Natural killer cell (primary cell): ENCODE measurements around the gene LZTR1. TPM values are rescaled to one million over a fixed set of nuclear protein-coding genes. Genes with fewer than 3 reads are reported as not detected.
A peak's percentile ranks its signal among the peaks of the same experiment; 100 is the strongest.

ENCODE experiments used
- ATAC-seq, 3 donors: fragments of 150-1000 bp in 2 of 3; fragments of 200-7000 bp in 1 of 3; cut with Tn5 transposase; 1 replicate in 1 of 3; 2 replicates in 2 of 3; pipeline ENCODE4 v1.10.0; 2021; ENCODE audit warnings: mild to moderate bottlenecking in 2 of 3, moderate library complexity in 2 of 3
- DNase-seq, 2 donors: peaks; one replicate each; pipeline versions ENCODE4 v3.0.0 to v3.0.0-alpha.2; 2013 to 2021; ENCODE audit warnings: mixed read lengths in 1 of 2
- H3K27ac ChIP-seq: one replicate; pipeline ENCODE4 v1.5.1; 2013; ENCODE audit warnings: mild to moderate bottlenecking, low read length
- H3K27me3 ChIP-seq: one replicate; pipeline ENCODE4 v1.6.1; 2013; ENCODE audit warnings: low read length; ENCODE audit not compliant: control insufficient read depth, insufficient read depth
- H3K36me3 ChIP-seq: one replicate; pipeline ENCODE4 v1.6.1; 2013; ENCODE audit warnings: low read length; ENCODE audit not compliant: control insufficient read depth, insufficient read depth
- H3K4me1 ChIP-seq: one replicate; pipeline ENCODE4 v1.6.1; 2013; ENCODE audit warnings: low read length; ENCODE audit not compliant: control insufficient read depth, insufficient read depth
- H3K4me3 ChIP-seq: one replicate; pipeline ENCODE4 v1.5.1; 2013; ENCODE audit warnings: low read length
- H3K9me3 ChIP-seq: one replicate; pipeline ENCODE4 v1.6.1; 2013; ENCODE audit warnings: low read length; ENCODE audit not compliant: control insufficient read depth, insufficient read depth
- H3K27ac Mint-ChIP-seq, 2 donors: one replicate each; pipeline ENCODE4 v1.8.0; 2022; ENCODE audit warnings: mild to moderate bottlenecking in 2 of 2, mixed read lengths in 2 of 2, moderate library complexity in 1 of 2
- H3K27me3 Mint-ChIP-seq, 2 donors: one replicate each; pipeline ENCODE4 v1.8.0; 2022; ENCODE audit warnings: low read depth in 2 of 2, mixed read lengths in 2 of 2
- H3K36me3 Mint-ChIP-seq: one replicate; pipeline ENCODE4 v1.8.0; 2022; ENCODE audit warnings: mixed read lengths
- H3K4me1 Mint-ChIP-seq, 2 donors: one replicate each; pipeline ENCODE4 v1.8.0; 2022; ENCODE audit warnings: mixed read lengths in 2 of 2
- H3K4me3 Mint-ChIP-seq: one replicate; pipeline ENCODE4 v1.8.0; 2022; ENCODE audit warnings: mild to moderate bottlenecking, moderate library complexity, mixed read lengths
- H3K9me3 Mint-ChIP-seq, 2 donors: one replicate each; pipeline ENCODE4 v1.8.0; 2022; ENCODE audit warnings: mixed read lengths in 2 of 2
- WGBS: methylation state at CpG from one replicate; pipeline ENCODE4 v1.1.7; 2013; ENCODE audit warnings: missing lambda C conversion rate; ENCODE audit not compliant: insufficient coverage; 5-methylcytosine and 5-hydroxymethylcytosine counted together
- intact Hi-C: fragments of 100-400 bp; cut with micrococcal nuclease; formaldehyde crosslinking; loops from one replicate; pipeline ENCODE4 v1.14.2; 2022
- total RNA-seq, 4 donors: library from RNA; stranded (reverse); fragments of 120-200 nt in 1 of 4; gene quantifications; one replicate each; pipeline versions ENCODE4 v1.2.3 to v1.2.4, GENCODE V29; 2013 to 2022
- TF ChIP-seq, protein P1 (sequence below): fragments of 200-600 bp; IDR thresholded peaks from one replicate; pipeline ENCODE4 v1.8.0; 2022; ENCODE audit warnings: antibody characterized with exemption

LZTR1 gene
- total RNA-seq, 3 donors from 2014 or later (not counting 1 experiment from before 2014, with no cell fraction given) = 71.9 to 85.0 (median 82.0) TPM

- intact Hi-C loops = no loop called here
- Histone ChIP-seq H3K36me3 (peaks cover 22% of the 10 kb centered on the region), H3K9me3 (no peaks in the 10 kb centered on the region), H3K4me1 (peaks cover 22% of the 10 kb centered on the region), H3K27me3 (no peaks in the 10 kb centered on the region), H3K4me3 (peak overlapping the region; percentile 65), H3K27ac (no peak overlapping the region)
- Mint-ChIP-seq H3K27ac (peak overlapping the region in 1 of 2 donors; percentile 82), H3K4me1 (peaks cover 8 to 16% of the 10 kb centered on the region in 2 donors), H3K9me3 (no peaks in the 10 kb centered on the region), H3K36me3 (no peaks in the 10 kb centered on the region), H3K4me3 (peak overlapping the region; percentile 89), H3K27me3 (no peaks in the 10 kb centered on the region)
- 65% methylated on average over 27 of the region's 27 CpGs for WGBS
- ATAC-seq = peak in 1 of 3 donors; percentile 7
- no peak for DNase-seq
- TF ChIP-seq, protein P1, sequence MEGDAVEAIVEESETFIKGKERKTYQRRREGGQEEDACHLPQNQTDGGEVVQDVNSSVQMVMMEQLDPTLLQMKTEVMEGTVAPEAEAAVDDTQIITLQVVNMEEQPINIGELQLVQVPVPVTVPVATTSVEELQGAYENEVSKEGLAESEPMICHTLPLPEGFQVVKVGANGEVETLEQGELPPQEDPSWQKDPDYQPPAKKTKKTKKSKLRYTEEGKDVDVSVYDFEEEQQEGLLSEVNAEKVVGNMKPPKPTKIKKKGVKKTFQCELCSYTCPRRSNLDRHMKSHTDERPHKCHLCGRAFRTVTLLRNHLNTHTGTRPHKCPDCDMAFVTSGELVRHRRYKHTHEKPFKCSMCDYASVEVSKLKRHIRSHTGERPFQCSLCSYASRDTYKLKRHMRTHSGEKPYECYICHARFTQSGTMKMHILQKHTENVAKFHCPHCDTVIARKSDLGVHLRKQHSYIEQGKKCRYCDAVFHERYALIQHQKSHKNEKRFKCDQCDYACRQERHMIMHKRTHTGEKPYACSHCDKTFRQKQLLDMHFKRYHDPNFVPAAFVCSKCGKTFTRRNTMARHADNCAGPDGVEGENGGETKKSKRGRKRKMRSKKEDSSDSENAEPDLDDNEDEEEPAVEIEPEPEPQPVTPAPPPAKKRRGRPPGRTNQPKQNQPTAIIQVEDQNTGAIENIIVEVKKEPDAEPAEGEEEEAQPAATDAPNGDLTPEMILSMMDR = no peak
Measured at GRCh38 chr22:20956258-20957101, 25.6 kb upstream of the LZTR1 start.

GRCh38 chr22:20957102-20957682 lies 24.9 kb upstream of the LZTR1 start:
- Histone ChIP-seq H3K4me3 (peak overlapping the region; percentile 65), H3K4me1 (peaks cover 22% of the 10 kb centered on the region), H3K27ac (no peak overlapping the region), H3K36me3 (peaks cover 15% of the 10 kb centered on the region), H3K27me3 (no peaks in the 10 kb centered on the region), H3K9me3 (no peaks in the 10 kb centered on the region)
- TF ChIP-seq, protein P1 = no peak
- Mint-ChIP-seq H3K27me3 (no peaks in the 10 kb centered on the region), H3K36me3 (no peaks in the 10 kb centered on the region), H3K4me1 (peaks cover 8 to 21% of the 10 kb centered on the region in 2 donors), H3K4me3 (peak overlapping the region; percentile 89), H3K9me3 (no peaks in the 10 kb centered on the region), H3K27ac (peak overlapping the region in 1 of 2 donors; percentile 82)
- ATAC-seq (peak in 2 of 3 donors; percentile 35 to 37), DNase-seq (no peak)
- 2% methylated on average over 59 of the region's 59 CpGs for WGBS
- intact Hi-C loops = no loop called here

- Mint-ChIP-seq H3K36me3 (no peaks in the 10 kb centered on the region), H3K27ac (peak overlapping the region in 1 of 2 donors; percentile 82), H3K27me3 (no peaks in the 10 kb centered on the region), H3K4me1 (peaks cover 8 to 22% of the 10 kb centered on the region in 2 donors), H3K4me3 (peak overlapping the region; percentile 89), H3K9me3 (no peaks in the 10 kb centered on the region)
- 4% methylated on average over 32 of the region's 32 CpGs for WGBS
- intact Hi-C loops = no loop called here
- no peak overlapping the region for H3K27ac ChIP-seq
- H3K9me3 ChIP-seq = no peaks in the 10 kb centered on the region
- no peaks in the 10 kb centered on the region for H3K27me3 ChIP-seq
- TF ChIP-seq, protein P1 = no peak
- H3K36me3 ChIP-seq = peaks cover 9% of the 10 kb centered on the region
- no peak for DNase-seq
- peaks cover 22% of the 10 kb centered on the region for H3K4me1 ChIP-seq
- peak overlapping the region; percentile 65 for H3K4me3 ChIP-seq
- peak; percentile 26 to 73 (median 69) for ATAC-seq
Measured at GRCh38 chr22:20957683-20958431, 24.2 kb upstream of the LZTR1 start.
